Mesenchymal stem cell (in vitro differentiated cells and primary cell): ENCODE results near the gene DNAH10.

Experiments used
- DNase-seq: peaks from one replicate; pipeline ENCODE4 v3.0.0-alpha.2; 2013
- H2AFZ ChIP-seq: one replicate; pipeline ENCODE4 v1.6.1; 2013; ENCODE audit warnings: low read depth, mild to moderate bottlenecking, control low read depth, inconsistent platforms, low read length, moderate library complexity
- H2AK5ac ChIP-seq: 2 replicates; pipeline ENCODE4 v1.6.1; 2013; ENCODE audit warnings: low read length, moderate library complexity, mild to moderate bottlenecking, inconsistent platforms; ENCODE audit not compliant: severe bottlenecking
- H2BK120ac ChIP-seq: one replicate; pipeline ENCODE4 v1.6.1; 2013; ENCODE audit warnings: low read depth, mild to moderate bottlenecking, inconsistent platforms, low read length, moderate library complexity
- H2BK12ac ChIP-seq, 2 experiments: one replicate each; pipeline ENCODE4 v1.6.1; 2013; ENCODE audit warnings: inconsistent platforms in 2 of 2, low read length in 2 of 2, mild to moderate bottlenecking in 2 of 2, moderate library complexity in 2 of 2, control low read depth in 1 of 2
- H2BK15ac ChIP-seq: one replicate; pipeline ENCODE4 v1.6.1; 2013; ENCODE audit warnings: mild to moderate bottlenecking, low read depth, inconsistent platforms; ENCODE audit not compliant: poor library complexity, severe bottlenecking
- H2BK5ac ChIP-seq: 2 replicates; pipeline ENCODE4 v1.6.1; 2013; ENCODE audit warnings: low read depth, mild to moderate bottlenecking, low read length, control low read depth, inconsistent platforms; ENCODE audit not compliant: poor library complexity, severe bottlenecking
- H3K14ac ChIP-seq, 2 experiments: one replicate each; pipeline ENCODE4 v1.6.1; 2013; ENCODE audit warnings: inconsistent platforms in 2 of 2, low read length in 2 of 2, control low read depth in 1 of 2, mild to moderate bottlenecking in 1 of 2, moderate library complexity in 1 of 2
- H3K18ac ChIP-seq, 2 experiments: one replicate each; pipeline ENCODE4 v1.6.1; 2013; ENCODE audit warnings: inconsistent platforms in 2 of 2, low read length in 2 of 2, control low read depth in 1 of 2, low read depth in 1 of 2, mild to moderate bottlenecking in 1 of 2
- H3K23ac ChIP-seq, 2 experiments: one replicate each; pipeline ENCODE4 v1.6.1; 2013; ENCODE audit warnings: inconsistent platforms in 2 of 2, low read length in 2 of 2, mild to moderate bottlenecking in 2 of 2, moderate library complexity in 2 of 2, control low read depth in 1 of 2
- H3K27ac ChIP-seq: 2 replicates; pipeline ENCODE4 v1.5.1; 2013; ENCODE audit warnings: mild to moderate bottlenecking, moderate library complexity, low read length, control low read depth, inconsistent platforms; ENCODE audit not compliant: poor library complexity, severe bottlenecking
- H3K27me3 ChIP-seq, 2 experiments: 2 replicates each; pipeline versions ENCODE4 v1.6.1 to v1.7.0; 2013; ENCODE audit warnings: low read length in 2 of 2, mild to moderate bottlenecking in 2 of 2, moderate library complexity in 2 of 2, control low read depth in 1 of 2, inconsistent platforms in 1 of 2; ENCODE audit not compliant: control insufficient read depth in 1 of 2, insufficient read depth in 1 of 2
- H3K36me3 ChIP-seq, 2 experiments: 2 replicates each; pipeline versions ENCODE4 v1.6.1 to v1.7.0; 2013; ENCODE audit warnings: low read length in 2 of 2, control low read depth in 1 of 2, inconsistent platforms in 1 of 2, low read depth in 1 of 2, mild to moderate bottlenecking in 1 of 2; ENCODE audit not compliant: insufficient read depth in 2 of 2, control insufficient read depth in 1 of 2
- H3K4ac ChIP-seq, 2 experiments: one replicate each; pipeline ENCODE4 v1.6.1; 2013; ENCODE audit warnings: inconsistent platforms in 2 of 2, low read length in 2 of 2, mild to moderate bottlenecking in 2 of 2, moderate library complexity in 2 of 2, control low read depth in 1 of 2, low read depth in 1 of 2
- H3K4me1 ChIP-seq: 2 replicates; pipeline ENCODE4 v1.6.1; 2013; ENCODE audit warnings: low read depth, low read length, control low read depth; ENCODE audit not compliant: control insufficient read depth, insufficient read depth
- H3K4me2 ChIP-seq: 2 replicates; pipeline ENCODE4 v1.6.1; 2013; ENCODE audit warnings: low read length, mild to moderate bottlenecking, inconsistent platforms; ENCODE audit not compliant: poor library complexity, severe bottlenecking
- H3K4me3 ChIP-seq, 2 experiments: 2 replicates each; pipeline versions ENCODE4 v1.5.1 to v1.7.0; 2013; ENCODE audit warnings: low read length in 2 of 2, mild to moderate bottlenecking in 2 of 2, control low read depth in 1 of 2, low read depth in 1 of 2; ENCODE audit not compliant: insufficient read depth in 1 of 2
- H3K79me1 ChIP-seq: replicated peaks from 2 replicates; pipeline ENCODE4 v1.6.1; 2013; ENCODE audit warnings: mild to moderate bottlenecking, control low read depth, low read length, inconsistent platforms; ENCODE audit not compliant: poor library complexity, severe bottlenecking
- H3K9ac ChIP-seq: 2 replicates; pipeline ENCODE4 v1.7.0; 2013; ENCODE audit warnings: mild to moderate bottlenecking, low read length, moderate library complexity
- H3K9me3 ChIP-seq: 2 replicates; pipeline ENCODE4 v1.7.0; 2013; ENCODE audit warnings: mild to moderate bottlenecking, low read length; ENCODE audit not compliant: control insufficient read depth
- H4K8ac ChIP-seq: one replicate; pipeline ENCODE4 v1.6.1; 2013; ENCODE audit warnings: inconsistent platforms, mild to moderate bottlenecking, low read length, moderate library complexity
- H4K91ac ChIP-seq: one replicate; pipeline ENCODE4 v1.6.1; 2013; ENCODE audit warnings: mild to moderate bottlenecking, low read length, inconsistent platforms
- WGBS: methylation state at CpG from one replicate; pipeline ENCODE4 v1.1.7; 2013; ENCODE audit warnings: mixed read lengths; 5-methylcytosine and 5-hydroxymethylcytosine counted together

The DNAH10 gene

GRCh38 chr12:123877968-123878367 lies 115.9 kb downstream of the DNAH10 start:
- Histone ChIP-seq H3K4me2 (no peak overlapping the region), H2AFZ (no peak overlapping the region), H3K4me1 (no peaks in the 10 kb centered on the region), H2BK15ac (no peak overlapping the region), H2AK5ac (no peak overlapping the region), H3K27ac (no peak overlapping the region), H3K4ac (no peak overlapping the region), H3K9me3 (no peaks in the 10 kb centered on the region), H2BK5ac (no peak overlapping the region), H2BK120ac (no peak overlapping the region), H3K27me3 (peaks cover 38 to 58% of the 10 kb centered on the region in 2 experiments), H3K18ac (no peak overlapping the region), H2BK12ac (no peak overlapping the region), H3K79me1 (no peaks in the 10 kb centered on the region), H3K36me3 (no peaks in the 10 kb centered on the region), H3K23ac (no peak overlapping the region), H4K91ac (no peak overlapping the region), H3K4me3 (no peak overlapping the region), H3K9ac (no peak overlapping the region), H3K14ac (no peak overlapping the region), H4K8ac (no peak overlapping the region)
- DNase-seq = no peak
- WGBS = 92% methylated on average over 6 of the region's 6 CpGs

- Histone ChIP-seq H2BK5ac (no peak overlapping the region), H3K4me3 (no peak overlapping the region)
Observed at GRCh38 chr12:123879101-123879500, 117.0 kb downstream of the DNAH10 start.

GRCh38 chr12:123879691-123880090 lies 117.6 kb downstream of the DNAH10 start:
- Histone ChIP-seq H2BK12ac (no peak overlapping the region), H4K8ac (no peak overlapping the region), H2AK5ac (no peak overlapping the region), H3K4me1 (no peaks in the 10 kb centered on the region), H3K27ac (no peak overlapping the region), H3K4me2 (no peak overlapping the region), H3K36me3 (no peaks in the 10 kb centered on the region), H3K23ac (no peak overlapping the region), H3K4me3 (no peak overlapping the region), H3K18ac (no peak overlapping the region), H3K9ac (no peak overlapping the region), H2BK5ac (no peak overlapping the region), H3K4ac (no peak overlapping the region), H3K14ac (no peak overlapping the region), H3K9me3 (no peaks in the 10 kb centered on the region), H2BK120ac (no peak overlapping the region), H2BK15ac (no peak overlapping the region), H3K79me1 (no peaks in the 10 kb centered on the region), H4K91ac (no peak overlapping the region), H3K27me3 (peaks cover 36 to 57% of the 10 kb centered on the region in 2 experiments), H2AFZ (no peak overlapping the region)
- WGBS = 86% methylated on average over 14 of the region's 14 CpGs
- no peak for DNase-seq

More at GRCh38 chr12:123879101-123879500, 117.0 kb downstream of the DNAH10 start:
- H2BK120ac ChIP-seq = no peak overlapping the region
- H3K4ac ChIP-seq = no peak overlapping the region
- H3K79me1 ChIP-seq = no peaks in the 10 kb centered on the region
- no peak overlapping the region for H4K8ac ChIP-seq
- H3K27ac ChIP-seq = no peak overlapping the region
- H3K18ac ChIP-seq = no peak overlapping the region
- H3K23ac ChIP-seq = no peak overlapping the region
- no peak overlapping the region for H3K4me2 ChIP-seq
- H3K27me3 ChIP-seq = peaks cover 34 to 59% of the 10 kb centered on the region in 2 experiments
- H3K9ac ChIP-seq = no peak overlapping the region
- DNase-seq = no peak
- no peak overlapping the region for H2AFZ ChIP-seq
- no peak overlapping the region for H3K14ac ChIP-seq
- H3K9me3 ChIP-seq = no peaks in the 10 kb centered on the region
- H2AK5ac ChIP-seq = no peak overlapping the region
- H3K36me3 ChIP-seq = no peaks in the 10 kb centered on the region
- no peak overlapping the region for H4K91ac ChIP-seq
- no peaks in the 10 kb centered on the region for H3K4me1 ChIP-seq
- WGBS = 69% methylated on average over 11 of the region's 11 CpGs
- no peak overlapping the region for H2BK15ac ChIP-seq
- no peak overlapping the region for H2BK12ac ChIP-seq

- WGBS = 86% methylated on average over 8 of the region's 8 CpGs
- Histone ChIP-seq H3K4me2 (no peak overlapping the region), H3K4me1 (no peaks in the 10 kb centered on the region), H3K27ac (no peak overlapping the region), H2BK12ac (no peak overlapping the region), H2BK15ac (no peak overlapping the region), H3K4me3 (no peak overlapping the region), H3K79me1 (no peaks in the 10 kb centered on the region), H3K9ac (no peak overlapping the region), H3K36me3 (no peaks in the 10 kb centered on the region), H3K14ac (no peak overlapping the region), H3K18ac (no peak overlapping the region), H2AK5ac (no peak overlapping the region), H3K23ac (no peak overlapping the region), H2BK120ac (no peak overlapping the region), H3K27me3 (peaks cover 52 to 58% of the 10 kb centered on the region in 2 experiments), H3K9me3 (peaks cover 5% of the 10 kb centered on the region), H4K91ac (no peak overlapping the region), H2AFZ (no peak overlapping the region), H2BK5ac (no peak overlapping the region), H4K8ac (no peak overlapping the region), H3K4ac (no peak overlapping the region)
- no peak for DNase-seq
Observed at GRCh38 chr12:123882161-123882705, 120.1 kb downstream of the DNAH10 start.
